GM12892 (cell line): ENCODE measurements around the gene MTUS2. TPM values are rescaled to one million over a fixed set of nuclear protein-coding genes. Genes with fewer than 3 reads are reported as not detected.

Experiments
- DNase-seq: peaks from one replicate; pipeline ENCODE4 v3.0.0; 2011; ENCODE audit not compliant: insufficient read length
- FAIRE-seq: peaks from 2 replicates; lab custom pipeline; 2011; peaks lifted over from hg19 to GRCh38; lab: Jason Lieb, UNC
- POLR2A ChIP-seq: IDR thresholded peaks from 2 replicates; pipeline ENCODE4 v1.6.1; 2011; ENCODE audit warnings: low read depth, low read length, control low read depth
- POLR2AphosphoS5 ChIP-seq: IDR thresholded peaks from 2 replicates; pipeline ENCODE4 v1.6.1; 2011; ENCODE audit warnings: low read depth, low read length, control low read depth
- TAF1 ChIP-seq: IDR thresholded peaks from 2 replicates; pipeline ENCODE4 v1.6.1; 2011; ENCODE audit warnings: low read depth, mild to moderate bottlenecking, control low read depth, low read length, borderline replicate concordance
- polyA plus RNA-seq: library from polyadenylated mRNA; unstranded; fragments of >200 nt; gene quantifications from one replicate; pipeline ENCODE4 v1.2.1, GENCODE V29; 2012; ENCODE audit warnings: missing spikeins, inconsistent platforms; ENCODE audit not compliant: missing spikeins

Gene MTUS2
- polyA plus RNA-seq: not detected

DNA sequence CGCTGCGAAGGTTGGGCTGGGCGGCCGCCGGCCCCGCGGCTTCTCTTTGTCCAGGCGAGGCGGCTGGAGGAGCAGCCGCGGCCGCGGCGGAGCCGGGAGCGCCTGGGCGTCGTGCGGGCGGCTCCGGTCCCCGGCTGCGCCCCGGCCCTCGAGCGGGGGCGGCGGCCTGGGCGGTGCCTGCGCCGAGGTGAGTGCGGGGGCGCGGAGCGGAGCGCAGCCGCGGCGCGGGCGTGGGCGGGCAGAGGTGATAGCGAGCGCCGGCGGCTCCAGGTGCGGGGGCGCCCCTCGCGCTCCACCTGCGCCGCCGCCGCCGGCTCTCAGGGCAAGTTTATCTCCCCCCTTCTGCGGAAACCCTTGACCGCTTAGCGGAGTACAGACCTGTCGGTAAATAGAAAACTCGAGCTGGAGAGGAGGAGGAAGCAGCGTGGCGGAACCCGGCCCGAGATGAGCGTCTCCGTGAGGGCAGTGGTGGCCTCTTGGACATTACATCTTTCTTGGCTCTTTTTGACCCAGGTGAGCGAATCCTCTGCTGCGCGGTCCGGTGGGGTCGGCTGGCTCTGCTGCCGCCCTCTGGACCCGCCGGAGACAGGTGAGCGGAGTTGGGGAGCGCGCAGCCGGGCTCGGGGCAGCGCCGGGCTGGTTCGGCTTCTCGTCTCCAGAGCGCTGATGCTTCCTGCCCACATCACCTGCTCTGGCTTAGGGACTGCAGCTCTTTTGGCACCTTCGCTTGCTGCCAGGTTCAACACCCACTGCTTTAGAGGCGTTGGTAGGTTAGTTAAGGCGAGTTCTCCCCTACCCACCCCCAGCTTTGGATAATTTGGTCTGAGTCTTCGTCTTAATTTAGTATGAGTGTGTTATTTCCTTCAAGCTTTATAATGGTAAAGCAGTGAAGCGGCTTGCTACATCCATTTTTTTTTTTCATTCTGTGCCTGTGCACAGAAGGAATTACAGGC, at the start of gene MTUS2:
Gene MTUS2, plus strand, starts transcription at position 241 of the 953 bp plus-strand sequence.
- FAIRE-seq (no peak), DNase-seq (peak; percentile 23)
- TF ChIP-seq POLR2AphosphoS5 (no peak), POLR2A (no peak), TAF1 (no peak)

DNA sequence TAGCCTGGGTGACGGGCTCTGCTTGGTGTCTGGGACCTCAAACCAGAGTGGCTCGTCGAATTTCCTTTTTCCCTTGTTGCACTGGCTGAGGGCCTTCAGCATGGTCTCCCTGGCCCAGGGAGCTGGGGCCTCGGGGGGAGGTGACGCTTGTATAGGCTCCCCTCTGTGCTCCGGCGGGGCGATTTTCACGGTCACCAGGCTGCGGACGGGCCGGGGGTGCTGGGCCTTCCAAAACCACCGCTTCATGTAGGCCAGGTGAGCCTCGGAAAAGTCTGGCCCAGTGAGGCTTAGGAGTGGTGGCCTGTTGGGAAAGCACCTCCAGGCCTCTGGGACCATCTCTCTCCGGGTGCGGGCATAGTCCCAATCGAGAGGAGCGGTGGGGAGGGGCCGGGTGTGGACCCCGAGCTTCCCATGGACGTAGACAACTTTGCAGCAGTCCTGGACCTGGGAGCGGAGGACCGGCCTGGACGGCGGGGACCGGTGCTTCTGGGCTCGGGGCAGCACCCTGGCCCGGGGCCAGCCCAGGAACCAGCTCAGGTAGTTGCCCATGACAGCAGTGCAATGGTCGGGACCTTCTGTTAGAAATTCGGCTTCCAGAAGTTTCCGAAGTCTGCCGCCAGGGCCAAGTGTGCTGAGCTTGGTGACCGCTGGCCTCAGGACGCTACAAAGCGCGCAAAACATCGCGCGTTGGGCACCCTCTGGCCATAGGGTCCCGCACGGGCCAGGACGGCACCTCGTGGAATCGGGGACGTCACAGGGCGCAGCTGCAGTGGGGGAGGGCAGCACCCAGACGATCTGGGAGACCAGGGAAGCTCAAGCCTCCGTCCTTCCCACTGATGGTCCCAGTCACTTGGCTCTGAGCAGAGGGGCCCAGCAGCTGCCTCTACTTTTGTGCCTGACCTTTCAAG, 41.6 kb upstream of the MTUS2 start:
- TF ChIP-seq POLR2A (no peak), TAF1 (no peak), POLR2AphosphoS5 (no peak)
- no peak for FAIRE-seq
- no peak for DNase-seq

DNA sequence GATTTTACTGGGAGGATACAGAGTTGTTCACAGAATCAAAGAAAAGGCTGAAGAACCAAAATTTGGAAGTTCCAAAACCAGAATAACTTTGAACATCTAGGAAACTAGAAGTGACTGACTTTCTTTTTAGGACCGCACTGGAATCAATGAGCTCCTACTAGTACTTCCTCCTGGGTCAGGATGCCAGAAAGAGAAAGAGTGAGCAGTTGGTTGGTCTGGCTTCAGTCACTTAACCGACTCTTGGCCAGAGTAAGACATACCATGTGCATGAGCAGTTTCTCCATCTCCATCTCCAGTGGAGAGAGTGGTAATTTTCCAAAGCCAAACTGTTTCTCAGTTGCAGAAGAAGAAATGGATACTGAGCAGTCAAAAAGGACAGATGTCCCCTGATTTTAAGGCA, 27.1 kb upstream of the MTUS2 start:
- no peak for DNase-seq
- TF ChIP-seq POLR2A: no peak
- TF ChIP-seq POLR2AphosphoS5: no peak
- no peak for TF ChIP-seq TAF1
- FAIRE-seq: no peak

DNA sequence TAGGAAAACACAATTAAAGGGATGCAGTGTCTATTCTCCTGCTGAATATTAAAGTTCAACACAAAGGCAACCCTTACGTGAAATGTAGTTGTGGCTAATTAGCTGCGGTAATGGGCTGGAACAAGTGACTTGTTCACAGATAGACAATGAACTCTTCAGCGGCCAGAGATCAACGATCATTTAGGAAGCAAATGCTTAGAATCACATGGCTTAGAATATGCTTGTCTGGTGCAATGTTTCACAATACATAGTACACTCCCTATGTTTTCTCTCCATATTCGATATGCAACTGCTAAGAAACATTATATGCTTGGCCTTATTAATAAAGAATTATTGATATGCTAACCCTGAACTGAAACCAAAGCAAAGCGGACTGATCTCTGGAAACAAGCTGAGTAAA, 25.7 kb upstream of the MTUS2 start:
- no peak for FAIRE-seq
- TF ChIP-seq POLR2A: no peak
- TF ChIP-seq POLR2AphosphoS5: no peak
- TF ChIP-seq TAF1: no peak
- DNase-seq: no peak

DNA sequence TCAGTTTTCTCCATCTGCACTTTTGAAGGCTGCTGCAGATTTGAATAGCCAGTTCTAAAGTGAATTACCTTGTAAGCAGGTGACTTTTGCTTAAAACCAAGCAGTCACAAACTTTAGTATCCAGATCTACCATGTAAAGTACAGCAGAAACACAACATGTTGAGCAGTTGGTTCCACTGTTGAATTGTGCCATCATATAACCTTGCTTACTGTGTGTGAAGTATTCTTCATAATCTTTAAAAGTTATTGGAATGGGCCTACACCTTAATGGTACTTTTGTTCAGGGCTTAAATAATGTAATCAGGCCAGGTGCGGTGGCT, 23.2 kb upstream of the MTUS2 start:
- no peak for TF ChIP-seq TAF1
- DNase-seq (no peak), FAIRE-seq (no peak)

DNA sequence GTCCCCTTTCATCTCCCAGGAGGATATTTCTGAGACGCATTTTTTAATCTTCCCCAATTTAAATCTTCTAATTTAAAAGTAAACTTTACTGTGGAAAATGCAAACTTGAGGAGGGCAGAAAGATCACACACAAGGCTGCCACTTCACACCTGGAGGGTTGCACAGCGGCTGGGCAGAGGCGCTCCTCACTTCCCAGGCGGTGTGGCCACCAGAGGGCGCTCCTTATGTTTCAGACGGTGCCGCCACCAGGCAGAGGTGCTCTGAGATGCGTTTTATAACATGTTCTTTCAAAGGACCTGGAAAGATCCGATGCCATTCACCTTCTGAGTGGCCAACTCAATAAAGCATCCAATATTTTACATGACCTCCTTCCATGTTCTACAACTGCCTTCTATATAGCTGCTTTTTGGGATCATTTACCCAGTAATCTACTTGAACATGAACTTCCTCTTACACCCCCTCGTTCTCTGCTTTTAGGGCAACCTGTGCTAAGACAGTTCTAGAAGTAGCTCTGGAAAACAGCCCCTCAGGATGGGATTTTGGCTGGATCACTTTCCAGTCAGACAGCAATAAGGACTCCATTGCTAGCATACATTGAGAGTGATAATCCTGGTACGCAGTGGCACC, 14.8 kb upstream of the MTUS2 start:
- no peak for FAIRE-seq
- TF ChIP-seq POLR2A: no peak
- no peak for TF ChIP-seq POLR2AphosphoS5
- no peak for TF ChIP-seq TAF1
- no peak for DNase-seq

DNA sequence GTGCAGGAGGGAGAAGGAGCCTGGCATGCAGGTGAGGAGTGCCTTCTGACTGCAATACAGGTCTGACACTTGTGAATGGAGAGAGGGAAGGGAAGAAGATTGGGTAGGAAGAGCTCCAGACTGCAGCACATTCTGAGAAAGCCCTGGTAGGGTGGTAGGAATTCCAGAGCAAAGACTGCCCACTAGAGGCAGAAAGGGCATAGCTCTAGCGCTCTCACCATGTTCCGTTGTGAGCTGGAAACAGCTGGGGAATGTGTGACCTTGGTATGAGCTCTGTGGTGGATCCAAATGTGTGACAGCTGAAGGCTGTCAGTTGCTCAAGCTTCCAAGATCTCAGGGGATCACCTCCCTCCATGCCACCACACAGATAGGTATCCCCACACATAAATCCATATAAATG, 2.9 kb upstream of the MTUS2 start:
- DNase-seq: no peak
- FAIRE-seq: no peak
- no peak for TF ChIP-seq POLR2AphosphoS5

DNA sequence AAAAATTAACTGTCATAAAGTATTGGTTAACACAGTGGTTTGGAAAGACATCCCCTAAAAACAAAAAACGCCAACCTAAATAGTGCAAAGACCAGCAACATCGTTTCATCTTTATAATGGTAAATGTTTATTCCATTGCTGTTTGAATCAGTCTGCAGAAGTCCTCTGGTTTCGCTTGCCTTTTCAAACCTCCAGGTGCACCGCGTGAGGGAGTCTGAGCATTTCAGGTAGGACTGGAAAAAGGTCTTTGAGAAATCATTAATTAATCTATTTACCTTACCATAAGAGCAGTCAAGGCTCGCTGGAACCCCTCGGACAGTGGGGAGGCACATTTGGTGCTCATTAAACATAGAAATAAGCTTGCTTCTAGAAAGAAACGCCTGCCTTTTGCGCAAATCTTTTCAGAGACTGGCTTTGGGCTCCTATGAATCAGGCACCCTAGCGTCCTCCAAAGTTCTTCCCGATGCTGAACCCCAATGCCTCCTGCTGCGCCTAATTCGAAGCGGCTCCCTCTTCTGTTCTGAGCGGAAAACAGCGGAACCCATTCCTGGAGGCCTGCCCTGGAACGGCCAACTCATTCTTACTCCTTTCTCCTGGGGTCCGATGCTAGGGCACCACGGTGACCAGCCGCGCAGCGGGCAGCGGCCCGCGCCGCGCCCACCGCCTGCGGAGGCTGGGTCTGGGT, 951 bp upstream of the MTUS2 start:
- no peak for TF ChIP-seq POLR2AphosphoS5
- TF ChIP-seq TAF1: no peak
- TF ChIP-seq POLR2A: no peak

DNA sequence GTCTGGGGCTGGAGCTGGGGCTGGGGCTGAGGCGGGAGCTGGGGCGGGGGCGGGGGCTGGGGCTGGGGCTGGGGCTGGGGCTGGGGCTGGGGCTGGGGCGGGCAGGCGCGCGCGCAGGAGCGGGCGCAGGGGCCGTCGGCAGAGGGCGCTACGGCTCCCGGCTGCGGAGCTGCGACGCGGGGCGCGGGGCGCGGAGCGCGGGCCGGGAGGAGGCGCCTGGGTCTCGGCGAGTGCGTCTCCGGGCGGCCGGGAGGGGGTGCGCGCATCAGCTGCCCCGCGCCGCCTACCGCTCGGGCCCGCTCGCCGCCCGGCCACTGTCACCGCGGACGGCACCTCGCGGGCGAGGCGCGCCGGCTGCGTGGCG, 422 bp upstream of the MTUS2 start:
- no peak for FAIRE-seq
- DNase-seq: peak; percentile 53
- TF ChIP-seq POLR2AphosphoS5 (no peak), POLR2A (no peak), TAF1 (no peak)

More for the DNA sequence above, 951 bp upstream of the MTUS2 start:
- DNase-seq (no peak), FAIRE-seq (no peak)

DNA sequence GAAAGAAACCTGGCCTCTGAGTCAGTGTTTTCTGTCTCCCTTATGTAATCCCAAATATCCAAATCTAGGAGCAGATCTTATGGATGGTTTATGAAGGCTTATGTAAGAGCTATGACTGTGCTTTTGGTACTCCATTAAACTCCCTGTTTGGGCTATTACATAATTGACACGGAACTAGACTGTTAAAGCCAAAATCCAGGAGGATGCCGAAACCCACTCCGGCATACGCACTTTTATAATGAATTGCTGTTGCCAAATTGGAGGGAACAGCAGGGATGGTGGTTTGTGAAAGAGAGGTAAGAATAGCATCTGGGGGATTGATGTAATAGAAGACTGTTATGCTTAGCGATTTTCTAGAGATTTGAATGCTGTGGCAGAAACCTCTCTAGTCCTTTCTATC, 2.0 kb downstream of the MTUS2 start:
- TF ChIP-seq POLR2AphosphoS5 (no peak), TAF1 (no peak), POLR2A (no peak)
- no peak for DNase-seq
- no peak for FAIRE-seq

DNA sequence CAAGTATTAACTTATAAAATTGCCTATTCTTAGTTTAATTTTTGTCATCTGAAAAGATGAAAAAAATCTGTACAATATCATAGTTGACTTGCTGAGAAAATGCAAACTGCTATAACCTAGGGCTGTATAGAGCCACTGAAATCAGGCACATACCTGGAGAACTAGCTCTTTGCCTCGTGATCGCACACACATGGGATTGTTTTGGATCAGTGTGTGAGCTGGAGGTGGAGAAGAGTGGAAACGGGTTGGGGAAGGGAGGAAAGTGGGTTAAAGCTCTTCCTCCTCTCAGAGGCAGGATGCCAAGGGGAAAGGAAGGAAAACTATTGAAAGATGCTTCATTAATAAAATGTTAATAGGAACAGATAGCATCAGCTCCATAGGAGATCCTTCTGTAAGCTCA, 2.7 kb downstream of the MTUS2 start:
- no peak for DNase-seq

More for the DNA sequence above, 2.7 kb downstream of the MTUS2 start:
- no peak for FAIRE-seq
- TF ChIP-seq TAF1 (no peak), POLR2AphosphoS5 (no peak), POLR2A (no peak)
